ENCODE measurements around the gene ZNF549.
"Not testable (repeated sequence)": the region's sequence is repeated elsewhere in the genome, so short reads cannot be mapped to it uniquely, and the experiment has no call there.

The ZNF549 gene

GRCh38 chr19:57527136-57527881 is at the start of gene ZNF549:
ZNF549 (plus strand) TSS chr19:57527356; CDS start chr19:57527574, 218 bp downstream.
- DNase-seq (ENCODE audit: low spot score), result peak; percentile 80

- peak; percentile 80 for DNase-seq (ENCODE audit: low spot score)
Measured at GRCh38 chr19:57487477-57488298, 39.5 kb upstream of the ZNF549 start, which contains the start of gene ZNF419. ZNF419 (plus strand) TSS chr19:57487750; CDS start chr19:57487951, 201 bp downstream.

GRCh38 chr19:57488299-57488644 is 38.9 kb upstream of the ZNF549 start:
- not testable (repeated sequence) for DNase-seq (ENCODE audit: low spot score)

GRCh38 chr19:57499332-57499679 is 27.9 kb upstream of the ZNF549 start:
- not testable (repeated sequence) for DNase-seq (ENCODE audit: low spot score)

- peak; percentile 92 for DNase-seq (ENCODE audit: low spot score)
Measured at GRCh38 chr19:57499680-57500395, 27.3 kb upstream of the ZNF549 start, which contains the start of gene ZNF773. ZNF773 (plus strand) TSS chr19:57499938; CDS start chr19:57500081, 143 bp downstream.

GRCh38 chr19:57500400-57500799 is 26.8 kb upstream of the ZNF549 start:
- DNase-seq (ENCODE audit: low spot score), result not testable (repeated sequence)

- DNase-seq (ENCODE audit: low spot score), result no peak
Measured at GRCh38 chr19:57506163-57506562, 21.0 kb upstream of the ZNF549 start.

GRCh38 chr19:57511484-57511883 is 15.7 kb upstream of the ZNF549 start:
- DNase-seq (ENCODE audit: low spot score), result no peak

GRCh38 chr19:57512845-57513244 is 14.3 kb upstream of the ZNF549 start:
- no peak for DNase-seq (ENCODE audit: low spot score)

GRCh38 chr19:57515255-57515654 is 11.9 kb upstream of the ZNF549 start:
- no peak for DNase-seq (ENCODE audit: low spot score)

GRCh38 chr19:57518021-57518420 is 9.1 kb upstream of the ZNF549 start:
- not testable (repeated sequence) for DNase-seq (ENCODE audit: low spot score)

- DNase-seq (ENCODE audit: low spot score), result no peak
Measured at GRCh38 chr19:57537953-57538547, 10.9 kb downstream of the ZNF549 start.

GRCh38 chr19:57546513-57546912 is 19.4 kb downstream of the ZNF549 start:
- DNase-seq (ENCODE audit: low spot score), result no peak

GRCh38 chr19:57552432-57552831 is 25.3 kb downstream of the ZNF549 start:
- no peak for DNase-seq (ENCODE audit: low spot score)

GRCh38 chr19:57557659-57558058 is 30.5 kb downstream of the ZNF549 start:
- no peak for DNase-seq (ENCODE audit: low spot score)

GRCh38 chr19:57558525-57558924 is 31.4 kb downstream of the ZNF549 start:
- no peak for DNase-seq (ENCODE audit: low spot score)

GRCh38 chr19:57559008-57559403 is 31.9 kb downstream of the ZNF549 start:
- peak; percentile 10 for DNase-seq (ENCODE audit: low spot score)

- peak; percentile 83 for DNase-seq (ENCODE audit: low spot score)
Measured at GRCh38 chr19:57559404-57560025, 32.4 kb downstream of the ZNF549 start, which contains the start of gene ZNF550. ZNF550 (minus strand) TSS chr19:57559863; CDS start chr19:57559682, 181 bp downstream.

GRCh38 chr19:57560049-57560491 is 32.9 kb downstream of the ZNF549 start:
- DNase-seq (ENCODE audit: low spot score), result peak; percentile 21

GRCh38 chr19:57563547-57563946 is 36.4 kb downstream of the ZNF549 start:
- DNase-seq (ENCODE audit: low spot score), result no peak

All from kidney capillary endothelial cell (primary cell).